OCI-LY1 (cell line): ENCODE results near the gene DCST1.

Experiments used
- H2AFZ ChIP-seq: fragments of 200-600 bp; sonication (generic), shearing (Covaris generic); 2 replicates; pipeline ENCODE4 v1.6.0; 2014; ENCODE audit warnings: antibody characterized with exemption, mild to moderate bottlenecking, low read length
- H3F3A ChIP-seq: fragments of 200-600 bp; sonication (generic), shearing (Covaris generic); 2 replicates; pipeline ENCODE4 v1.6.0; 2014; ENCODE audit warnings: mild to moderate bottlenecking, antibody characterized with exemption, low read length, moderate library complexity; ENCODE audit not compliant: insufficient read depth
- H3K27ac ChIP-seq: fragments of 200-600 bp; sonication (generic); 2 replicates; pipeline ENCODE4 v1.5.1; 2014; ENCODE audit warnings: low read length, mixed run types, mild to moderate bottlenecking, low read depth; ENCODE audit not compliant: poor library complexity, severe bottlenecking
- H3K27me3 ChIP-seq: fragments of 200-600 bp; sonication (generic); 2 replicates; pipeline ENCODE4 v1.6.0; 2014; ENCODE audit warnings: antibody characterized with exemption, mild to moderate bottlenecking, low read length, moderate library complexity; ENCODE audit not compliant: insufficient read depth
- H3K36me3 ChIP-seq: fragments of 200-600 bp; sonication (generic); 2 replicates; pipeline ENCODE4 v1.6.1; 2014; ENCODE audit warnings: mild to moderate bottlenecking, antibody characterized with exemption, low read length, moderate library complexity, mixed read lengths; ENCODE audit not compliant: insufficient read depth
- H3K4me1 ChIP-seq: fragments of 200-600 bp; sonication (generic); 2 replicates; pipeline ENCODE4 v1.5.1; 2014; ENCODE audit warnings: mild to moderate bottlenecking, low read length, moderate library complexity; ENCODE audit not compliant: insufficient read depth, severe bottlenecking
- H3K4me2 ChIP-seq: fragments of 200-600 bp; sonication (generic), shearing (Covaris generic); 2 replicates; pipeline ENCODE4 v1.6.1; 2014; ENCODE audit warnings: low read length
- H3K4me3 ChIP-seq: fragments of 200-600 bp; sonication (generic); 2 replicates; pipeline ENCODE4 v1.5.1; 2014; ENCODE audit warnings: low read length, low read depth, mild to moderate bottlenecking, mixed read lengths; ENCODE audit not compliant: poor library complexity, severe bottlenecking
- H3K79me2 ChIP-seq: fragments of 200-600 bp; shearing (Covaris generic); 2 replicates; pipeline ENCODE4 v1.6.1; 2016; ENCODE audit warnings: mixed run types, low read length, mixed read lengths; ENCODE audit not compliant: insufficient read depth
- H3K9ac ChIP-seq: fragments of 200-600 bp; sonication (generic), shearing (Covaris generic); 2 replicates; pipeline ENCODE4 v1.6.1; 2014; ENCODE audit warnings: mild to moderate bottlenecking, low read length, mixed read lengths
- H3K9me2 ChIP-seq: fragments of 200-600 bp; sonication (generic), shearing (Covaris generic); 2 replicates; pipeline ENCODE4 v1.6.1; 2014; ENCODE audit warnings: low read depth, mild to moderate bottlenecking, low read length, mixed read lengths
- H3K9me3 ChIP-seq: fragments of 200-600 bp; shearing (Covaris generic); 2 replicates; pipeline ENCODE4 v1.6.1; 2014; ENCODE audit warnings: low read length, mixed read lengths
- H4K20me1 ChIP-seq: fragments of 200-600 bp; sonication (generic), shearing (Covaris generic); 2 replicates; pipeline ENCODE4 v1.6.0; 2016; ENCODE audit warnings: mild to moderate bottlenecking, low read length; ENCODE audit not compliant: insufficient read depth
- EZH2 ChIP-seq: fragments of 200-600 bp; sonication (generic), shearing (Covaris generic); IDR thresholded peaks from 2 replicates; pipeline ENCODE4 v1.8.0; 2017; ENCODE audit warnings: borderline replicate concordance, mixed run types, mild to moderate bottlenecking, antibody characterized with exemption, low read length, moderate library complexity, mixed read lengths
- TF ChIP-seq, protein P1 (sequence below): fragments of 200-600 bp; sonication (generic), shearing (Covaris generic); IDR thresholded peaks from 2 replicates; pipeline ENCODE4 v1.5.1; 2017; ENCODE audit warnings: mild to moderate bottlenecking, antibody characterized with exemption, low read length, moderate library complexity, mixed read lengths

Gene DCST1

GRCh38 chr1:155060736-155061135 is 27.1 kb downstream of the DCST1 start:
- no peak overlapping the region for H3K9ac ChIP-seq

DNA sequence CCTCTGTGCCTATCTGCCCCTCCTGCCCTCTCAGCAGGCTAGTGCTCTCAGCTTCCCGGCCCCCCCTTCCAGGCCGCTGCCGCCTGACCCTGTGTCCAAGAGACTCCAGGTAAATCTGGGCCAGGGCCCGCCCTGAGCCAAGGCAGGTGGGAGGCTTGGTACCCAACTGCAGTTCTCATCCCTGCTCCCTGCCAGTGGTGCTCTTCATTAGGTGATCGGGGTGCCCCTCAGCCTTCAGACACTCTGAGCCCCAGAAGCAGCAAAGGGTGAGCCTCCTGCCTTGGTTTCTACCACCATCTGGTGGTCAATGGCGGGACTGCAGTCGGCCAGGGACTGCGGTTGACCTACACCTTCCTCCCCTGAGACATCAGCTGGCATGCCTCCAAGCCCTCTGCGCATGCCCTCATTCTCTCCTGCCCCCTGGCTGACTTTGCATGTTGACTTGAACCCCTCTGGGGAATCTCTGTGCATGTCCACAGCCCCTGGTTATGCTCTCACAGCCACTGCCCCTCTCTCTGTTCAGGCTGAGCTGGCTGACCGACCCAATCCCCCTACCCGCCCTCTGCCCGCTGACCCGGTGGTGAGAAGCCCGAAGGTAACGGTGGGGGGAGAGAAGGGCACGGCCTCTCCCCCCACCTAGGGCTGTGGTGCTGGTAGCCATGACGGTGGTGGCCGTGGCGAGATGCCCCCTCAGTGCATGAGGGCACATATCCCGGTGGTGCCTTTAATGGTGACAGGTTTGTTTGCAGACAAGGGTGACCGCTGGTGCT is 27.9 kb downstream of the DCST1 start:
- peak overlapping the region; percentile 69 for H3K4me3 ChIP-seq

More at GRCh38 chr1:155060736-155061135, 27.1 kb downstream of the DCST1 start:
- Histone ChIP-seq H3K4me2 (no peak overlapping the region), H3K79me2 (no peaks in the 10 kb centered on the region), H3K9me3 (no peaks in the 10 kb centered on the region), H3F3A (no peaks in the 10 kb centered on the region), H4K20me1 (no peaks in the 10 kb centered on the region), H3K9me2 (no peaks in the 10 kb centered on the region), H3K36me3 (peaks cover 8% of the 10 kb centered on the region), H3K27me3 (no peaks in the 10 kb centered on the region), H3K4me3 (no peak overlapping the region), H2AFZ (no peak overlapping the region), H3K4me1 (peaks cover 28% of the 10 kb centered on the region), H3K27ac (no peak overlapping the region)
- TF ChIP-seq, protein P1, sequence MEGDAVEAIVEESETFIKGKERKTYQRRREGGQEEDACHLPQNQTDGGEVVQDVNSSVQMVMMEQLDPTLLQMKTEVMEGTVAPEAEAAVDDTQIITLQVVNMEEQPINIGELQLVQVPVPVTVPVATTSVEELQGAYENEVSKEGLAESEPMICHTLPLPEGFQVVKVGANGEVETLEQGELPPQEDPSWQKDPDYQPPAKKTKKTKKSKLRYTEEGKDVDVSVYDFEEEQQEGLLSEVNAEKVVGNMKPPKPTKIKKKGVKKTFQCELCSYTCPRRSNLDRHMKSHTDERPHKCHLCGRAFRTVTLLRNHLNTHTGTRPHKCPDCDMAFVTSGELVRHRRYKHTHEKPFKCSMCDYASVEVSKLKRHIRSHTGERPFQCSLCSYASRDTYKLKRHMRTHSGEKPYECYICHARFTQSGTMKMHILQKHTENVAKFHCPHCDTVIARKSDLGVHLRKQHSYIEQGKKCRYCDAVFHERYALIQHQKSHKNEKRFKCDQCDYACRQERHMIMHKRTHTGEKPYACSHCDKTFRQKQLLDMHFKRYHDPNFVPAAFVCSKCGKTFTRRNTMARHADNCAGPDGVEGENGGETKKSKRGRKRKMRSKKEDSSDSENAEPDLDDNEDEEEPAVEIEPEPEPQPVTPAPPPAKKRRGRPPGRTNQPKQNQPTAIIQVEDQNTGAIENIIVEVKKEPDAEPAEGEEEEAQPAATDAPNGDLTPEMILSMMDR, result no peak
- TF ChIP-seq EZH2, result no peak

DNA sequence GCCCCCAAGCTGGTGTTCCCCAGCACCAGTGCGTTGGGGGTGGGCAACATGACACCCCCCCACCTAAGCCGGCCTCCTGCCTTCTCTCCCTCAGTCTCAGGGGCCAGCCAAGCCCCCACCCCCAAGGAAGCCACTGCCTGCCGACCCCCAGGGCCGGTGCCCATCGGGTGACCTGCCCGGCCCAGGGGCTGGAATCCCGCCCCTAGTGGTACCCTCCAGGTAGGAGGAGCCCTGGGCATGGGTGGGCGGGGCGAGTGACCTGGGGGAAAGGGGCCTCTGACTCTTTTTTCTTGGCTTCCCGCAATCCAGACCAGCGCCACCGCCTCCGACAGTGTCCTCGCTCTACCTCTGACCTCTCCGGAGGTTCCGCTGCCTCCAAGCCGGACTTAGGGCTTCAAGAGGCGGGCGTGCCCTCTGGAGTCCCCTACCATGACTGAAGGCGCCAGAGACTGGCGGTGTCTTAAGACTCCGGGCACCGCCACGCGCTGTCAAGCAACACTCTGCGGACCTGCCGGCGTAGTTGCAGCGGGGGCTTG is 28.6 kb downstream of the DCST1 start:
- Histone ChIP-seq H4K20me1 (no peaks in the 10 kb centered on the region), H3K27me3 (no peaks in the 10 kb centered on the region), H3K36me3 (peaks cover 3% of the 10 kb centered on the region; the same call in 1 of the 2 replicates), H3K4me2 (peak overlapping the region; percentile 62), H3K79me2 (no peaks in the 10 kb centered on the region), H3K4me3 (peak overlapping the region; percentile 69), H3F3A (no peaks in the 10 kb centered on the region), H3K4me1 (peaks cover 28% of the 10 kb centered on the region), H3K27ac (peak overlapping the region; percentile 49), H2AFZ (no peak overlapping the region), H3K9me2 (no peaks in the 10 kb centered on the region), H3K9ac (peak overlapping the region; percentile 24; the same call in 1 of the 2 replicates), H3K9me3 (no peaks in the 10 kb centered on the region)
- no peak for TF ChIP-seq EZH2
- TF ChIP-seq, protein P1, result no peak

More for the DNA sequence above, 27.9 kb downstream of the DCST1 start:
- H3K9me3 ChIP-seq, result no peaks in the 10 kb centered on the region
- no peaks in the 10 kb centered on the region for H3K9me2 ChIP-seq
- H3F3A ChIP-seq, result no peaks in the 10 kb centered on the region
- TF ChIP-seq, protein P1, result peak; percentile 96
- TF ChIP-seq EZH2, result no peak
- H2AFZ ChIP-seq, result no peak overlapping the region
- peak overlapping the region; percentile 24; the same call in 1 of the 2 replicates for H3K9ac ChIP-seq
- no peaks in the 10 kb centered on the region for H4K20me1 ChIP-seq
- H3K27ac ChIP-seq, result peak overlapping the region; percentile 49
- peaks cover 28% of the 10 kb centered on the region for H3K4me1 ChIP-seq
- no peaks in the 10 kb centered on the region for H3K27me3 ChIP-seq
- peaks cover 3% of the 10 kb centered on the region; the same call in 1 of the 2 replicates for H3K36me3 ChIP-seq
- H3K79me2 ChIP-seq, result no peaks in the 10 kb centered on the region
- H3K4me2 ChIP-seq, result peak overlapping the region; percentile 62
